Neural progenitor cell (in vitro differentiated cells): ENCODE data around the gene FUT3.

Experiments
- CTCF ChIP-seq: fragments of 200-600 bp; sonication (generic); IDR thresholded peaks from 2 replicates; pipeline ENCODE4 v1.5.1; 2017; ENCODE audit warnings: antibody characterized with exemption, mild to moderate bottlenecking
- EZH2 ChIP-seq: fragments of 200-600 bp; sonication (generic); IDR thresholded peaks from 2 replicates; pipeline ENCODE4 v1.6.1; 2017; ENCODE audit warnings: antibody characterized with exemption, mild to moderate bottlenecking, moderate library complexity
- EZH2phosphoT487 ChIP-seq: fragments of 200-600 bp; sonication (generic); IDR thresholded peaks from 2 replicates; pipeline ENCODE4 v1.6.1; 2017; ENCODE audit warnings: antibody characterized with exemption

DNA sequence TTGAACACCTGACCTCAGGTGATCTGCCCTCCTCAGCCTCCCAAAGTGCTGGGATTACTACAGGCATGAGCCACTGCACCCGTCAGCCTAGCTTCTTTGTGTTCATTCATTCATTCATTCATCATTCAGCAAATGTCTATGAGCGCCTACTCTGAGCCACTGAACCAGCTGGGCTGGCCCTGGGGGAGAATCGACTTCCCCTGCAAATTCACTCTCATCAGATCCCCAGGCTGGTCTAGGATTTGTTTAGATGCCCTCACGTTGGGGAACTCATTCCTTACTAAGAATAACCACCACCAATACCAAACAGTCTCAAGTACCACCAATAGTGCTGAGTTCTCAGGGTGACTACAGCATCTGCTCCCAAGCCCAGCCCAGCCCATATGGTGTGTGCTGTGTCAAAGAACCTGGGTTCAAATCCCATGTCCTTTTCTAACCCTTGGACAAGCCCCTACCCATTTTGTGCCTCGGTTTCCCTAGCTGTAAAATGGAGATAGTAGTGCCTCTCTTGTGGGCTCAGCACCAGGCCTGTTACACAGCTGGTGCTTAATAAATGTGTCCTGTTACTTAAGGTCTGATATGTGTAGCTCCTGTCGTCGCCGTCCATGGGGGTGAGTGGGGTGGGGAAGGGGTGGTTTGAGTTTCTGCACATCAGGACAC lies 29.6 kb downstream of the FUT3 start:
- TF ChIP-seq EZH2phosphoT487 (no peak), CTCF (no peak), EZH2 (no peak)
